ENCODE data around the gene UBXN6. TPM values are rescaled to one million over a fixed set of nuclear protein-coding genes. Genes with fewer than 3 reads are reported as not detected.
A peak's percentile ranks its signal among the peaks of the same experiment; 100 is the strongest.

Gene UBXN6
- total RNA-seq, 3 donors from 2014 or later = 79.1 to 104 (median 96.3) TPM

GRCh38 chr19:4405977-4406376 is 51.6 kb downstream of the UBXN6 start:
- H3K4me3 ChIP-seq = no peak overlapping the region
- TF ChIP-seq CTCF (IDR thresholded peaks at IDR 0.05) = no peak
- H3K4me1 ChIP-seq (ENCODE audit: low read depth) = peaks cover 5% of the 10 kb centered on the region
- DNase-seq = no peak
- ATAC-seq = no peak
- intact Hi-C loops (cut with DNase I, micrococcal nuclease) = no loop called here
- no peaks in the 10 kb centered on the region for H3K9me3 ChIP-seq
- H3K36me3 ChIP-seq (ENCODE audit: low read depth) = no peaks in the 10 kb centered on the region

GRCh38 chr19:4403005-4403761 is 54.4 kb downstream of the UBXN6 start:
- intact Hi-C loops (cut with DNase I, micrococcal nuclease) = no loop called here
- no peak for TF ChIP-seq CTCF (IDR thresholded peaks at IDR 0.05)
- DNase-seq (peak in 1 of 3 donors; percentile 28), ATAC-seq (no peak)
- no peaks in the 10 kb centered on the region for H3K36me3 ChIP-seq (ENCODE audit: low read depth)
- H3K4me1 ChIP-seq (ENCODE audit: low read depth) = peaks cover 23% of the 10 kb centered on the region
- H3K9me3 ChIP-seq = no peaks in the 10 kb centered on the region
- H3K4me3 ChIP-seq = peak overlapping the region; percentile 78

GRCh38 chr19:4402171-4403004 is 55.2 kb downstream of the UBXN6 start, which contains the start of gene CHAF1A:
Gene CHAF1A (plus strand): TSS chr19:4402640. CDS start chr19:4402763, 123 bp downstream.
- no peaks in the 10 kb centered on the region for H3K9me3 ChIP-seq
- ATAC-seq (peak; percentile 91), DNase-seq (peak; percentile 99 to 100 (median 99))
- peak within 1 kb of the TSS; percentile 78 for H3K4me3 ChIP-seq
- intact Hi-C loops (cut with DNase I, micrococcal nuclease) = no loop called here
- H3K4me1 ChIP-seq (ENCODE audit: low read depth) = peaks cover 23% of the 10 kb centered on the region
- TF ChIP-seq CTCF (IDR thresholded peaks at IDR 0.05) = peak; percentile 16
- no peaks in the 10 kb centered on the region for H3K36me3 ChIP-seq (ENCODE audit: low read depth)

GRCh38 chr19:4401769-4402170 is 55.8 kb downstream of the UBXN6 start:
- Histone ChIP-seq H3K4me1 (ENCODE audit: low read depth) (peaks cover 23% of the 10 kb centered on the region), H3K36me3 (ENCODE audit: low read depth) (no peaks in the 10 kb centered on the region), H3K4me3 (no peak overlapping the region), H3K9me3 (no peaks in the 10 kb centered on the region)
- intact Hi-C loops (cut with DNase I, micrococcal nuclease) = no loop called here
- ATAC-seq = no peak
- no peak for DNase-seq
- no peak for TF ChIP-seq CTCF (IDR thresholded peaks at IDR 0.05)

- ATAC-seq (peak; percentile 86), DNase-seq (peak; percentile 91 to 94 (median 92))
- H3K36me3 ChIP-seq (ENCODE audit: low read depth) = no peaks in the 10 kb centered on the region
- peak; percentile 95 for TF ChIP-seq CTCF (IDR thresholded peaks at IDR 0.05)
- peak within 1 kb of the TSS; percentile 80 for H3K4me3 ChIP-seq
- H3K4me1 ChIP-seq (ENCODE audit: low read depth) = peaks cover 23% of the 10 kb centered on the region
- intact Hi-C loops (cut with DNase I, micrococcal nuclease) = no loop called here
- no peaks in the 10 kb centered on the region for H3K9me3 ChIP-seq
Observed at GRCh38 chr19:4400135-4400936, 57.3 kb downstream of the UBXN6 start, which contains the start of gene SH3GL1. Gene SH3GL1 (minus strand): TSS chr19:4400547. CDS start chr19:4400368, 179 bp downstream.
